ENCODE measurements around the gene FAM43B.
A peak's percentile ranks its signal among the peaks of the same experiment; 100 is the strongest.

The FAM43B gene

GRCh38 chr1:20589331-20590278 is 37.2 kb downstream of the FAM43B start:
- Histone ChIP-seq H3K9ac (ENCODE audit: low read depth in 1 of 2, low read length in 2 of 2) (peak overlapping the region in 1 of 2 donors; percentile 22), H3K9me3 (ENCODE audit: control insufficient read depth in 1 of 2, low read length in 2 of 2) (no peaks in the 10 kb centered on the region), H3K27me3 (ENCODE audit: control insufficient read depth in 1 of 2, insufficient read depth in 2 of 2, low read length in 2 of 2) (peaks cover 16 to 28% of the 10 kb centered on the region in 2 donors), H3K4me3 (ENCODE audit: low read depth in 1 of 2, low read length in 2 of 2) (peak overlapping the region; percentile 46), H3K4me1 (ENCODE audit: control insufficient read depth in 1 of 2, insufficient read depth in 2 of 2, low read length in 2 of 2) (peaks cover 12 to 14% of the 10 kb centered on the region in 2 donors), H3K36me3 (ENCODE audit: control insufficient read depth in 1 of 2, insufficient read depth in 2 of 2, low read length in 2 of 2) (no peaks in the 10 kb centered on the region), H3K27ac (ENCODE audit: low read depth, low read length) (no peak overlapping the region)

GRCh38 chr1:20590306-20590777 is 38.0 kb downstream of the FAM43B start:
- Histone ChIP-seq H3K36me3 (ENCODE audit: control insufficient read depth in 1 of 2, insufficient read depth in 2 of 2, low read length in 2 of 2) (no peaks in the 10 kb centered on the region), H3K4me1 (ENCODE audit: control insufficient read depth in 1 of 2, insufficient read depth in 2 of 2, low read length in 2 of 2) (peaks cover 12 to 14% of the 10 kb centered on the region in 2 donors), H3K4me3 (ENCODE audit: low read depth in 1 of 2, low read length in 2 of 2) (peak overlapping the region in 1 of 2 donors; percentile 5), H3K27me3 (ENCODE audit: control insufficient read depth in 1 of 2, insufficient read depth in 2 of 2, low read length in 2 of 2) (peaks cover 16 to 28% of the 10 kb centered on the region in 2 donors), H3K9ac (ENCODE audit: low read depth in 1 of 2, low read length in 2 of 2) (no peak overlapping the region), H3K9me3 (ENCODE audit: control insufficient read depth in 1 of 2, low read length in 2 of 2) (no peaks in the 10 kb centered on the region), H3K27ac (ENCODE audit: low read depth, low read length) (no peak overlapping the region)

- no peak overlapping the region for H3K27ac ChIP-seq (ENCODE audit: low read depth, low read length)
- H3K4me1 ChIP-seq (ENCODE audit: control insufficient read depth in 1 of 2, insufficient read depth in 2 of 2, low read length in 2 of 2), result peaks cover 9 to 10% of the 10 kb centered on the region in 2 donors
- no peak overlapping the region for H3K4me3 ChIP-seq (ENCODE audit: low read depth in 1 of 2, low read length in 2 of 2)
- no peaks in the 10 kb centered on the region for H3K9me3 ChIP-seq (ENCODE audit: control insufficient read depth in 1 of 2, low read length in 2 of 2)
- no peaks in the 10 kb centered on the region for H3K36me3 ChIP-seq (ENCODE audit: control insufficient read depth in 1 of 2, insufficient read depth in 2 of 2, low read length in 2 of 2)
- no peak overlapping the region for H3K9ac ChIP-seq (ENCODE audit: low read depth in 1 of 2, low read length in 2 of 2)
- H3K27me3 ChIP-seq (ENCODE audit: control insufficient read depth in 1 of 2, insufficient read depth in 2 of 2, low read length in 2 of 2), result peaks cover 13 to 23% of the 10 kb centered on the region in 2 donors
These were observed 41.4 kb downstream of the FAM43B start for GRCh38 chr1:20593756-20594155.

GRCh38 chr1:20594746-20595145 is 42.4 kb downstream of the FAM43B start:
- peaks cover 6 to 14% of the 10 kb centered on the region in 2 donors for H3K27me3 ChIP-seq (ENCODE audit: control insufficient read depth in 1 of 2, insufficient read depth in 2 of 2, low read length in 2 of 2)
- H3K36me3 ChIP-seq (ENCODE audit: control insufficient read depth in 1 of 2, insufficient read depth in 2 of 2, low read length in 2 of 2), result no peaks in the 10 kb centered on the region
- H3K27ac ChIP-seq (ENCODE audit: low read depth, low read length), result no peak overlapping the region
- H3K4me3 ChIP-seq (ENCODE audit: low read depth in 1 of 2, low read length in 2 of 2), result no peak overlapping the region
- H3K4me1 ChIP-seq (ENCODE audit: control insufficient read depth in 1 of 2, insufficient read depth in 2 of 2, low read length in 2 of 2), result peaks cover 0 to under 1% of the 10 kb centered on the region in 2 donors
- no peak overlapping the region for H3K9ac ChIP-seq (ENCODE audit: low read depth in 1 of 2, low read length in 2 of 2)
- H3K9me3 ChIP-seq (ENCODE audit: control insufficient read depth in 1 of 2, low read length in 2 of 2), result no peaks in the 10 kb centered on the region

GRCh38 chr1:20596106-20596505 is 43.7 kb downstream of the FAM43B start:
- Histone ChIP-seq H3K27me3 (ENCODE audit: control insufficient read depth in 1 of 2, insufficient read depth in 2 of 2, low read length in 2 of 2) (peaks cover 0 to 4% of the 10 kb centered on the region in 2 donors), H3K27ac (ENCODE audit: low read depth, low read length) (no peak overlapping the region), H3K36me3 (ENCODE audit: control insufficient read depth in 1 of 2, insufficient read depth in 2 of 2, low read length in 2 of 2) (no peaks in the 10 kb centered on the region), H3K4me3 (ENCODE audit: low read depth in 1 of 2, low read length in 2 of 2) (no peak overlapping the region), H3K9ac (ENCODE audit: low read depth in 1 of 2, low read length in 2 of 2) (no peak overlapping the region), H3K4me1 (ENCODE audit: control insufficient read depth in 1 of 2, insufficient read depth in 2 of 2, low read length in 2 of 2) (no peaks in the 10 kb centered on the region), H3K9me3 (ENCODE audit: control insufficient read depth in 1 of 2, low read length in 2 of 2) (no peaks in the 10 kb centered on the region)

GRCh38 chr1:20597650-20598049 is 45.3 kb downstream of the FAM43B start:
- Histone ChIP-seq H3K9ac (ENCODE audit: low read depth in 1 of 2, low read length in 2 of 2) (no peak overlapping the region), H3K4me3 (ENCODE audit: low read depth in 1 of 2, low read length in 2 of 2) (no peak overlapping the region), H3K27ac (ENCODE audit: low read depth, low read length) (no peak overlapping the region), H3K4me1 (ENCODE audit: control insufficient read depth in 1 of 2, insufficient read depth in 2 of 2, low read length in 2 of 2) (no peaks in the 10 kb centered on the region), H3K36me3 (ENCODE audit: control insufficient read depth in 1 of 2, insufficient read depth in 2 of 2, low read length in 2 of 2) (no peaks in the 10 kb centered on the region), H3K9me3 (ENCODE audit: control insufficient read depth in 1 of 2, low read length in 2 of 2) (no peaks in the 10 kb centered on the region), H3K27me3 (ENCODE audit: control insufficient read depth in 1 of 2, insufficient read depth in 2 of 2, low read length in 2 of 2) (no peaks in the 10 kb centered on the region)

GRCh38 chr1:20600156-20600555 is 47.8 kb downstream of the FAM43B start:
- H3K9ac ChIP-seq (ENCODE audit: low read depth in 1 of 2, low read length in 2 of 2), result no peak overlapping the region
- H3K9me3 ChIP-seq (ENCODE audit: control insufficient read depth in 1 of 2, low read length in 2 of 2), result no peaks in the 10 kb centered on the region
- H3K36me3 ChIP-seq (ENCODE audit: control insufficient read depth in 1 of 2, insufficient read depth in 2 of 2, low read length in 2 of 2), result no peaks in the 10 kb centered on the region
- H3K4me3 ChIP-seq (ENCODE audit: low read depth in 1 of 2, low read length in 2 of 2), result no peak overlapping the region
- no peak overlapping the region for H3K27ac ChIP-seq (ENCODE audit: low read depth, low read length)
- peaks cover 5 to 8% of the 10 kb centered on the region in 2 donors for H3K4me1 ChIP-seq (ENCODE audit: control insufficient read depth in 1 of 2, insufficient read depth in 2 of 2, low read length in 2 of 2)
- H3K27me3 ChIP-seq (ENCODE audit: control insufficient read depth in 1 of 2, insufficient read depth in 2 of 2, low read length in 2 of 2), result no peaks in the 10 kb centered on the region

GRCh38 chr1:20601129-20601825 is 48.9 kb downstream of the FAM43B start:
- Histone ChIP-seq H3K36me3 (ENCODE audit: control insufficient read depth in 1 of 2, insufficient read depth in 2 of 2, low read length in 2 of 2) (no peaks in the 10 kb centered on the region), H3K27me3 (ENCODE audit: control insufficient read depth in 1 of 2, insufficient read depth in 2 of 2, low read length in 2 of 2) (no peaks in the 10 kb centered on the region), H3K4me3 (ENCODE audit: low read depth in 1 of 2, low read length in 2 of 2) (no peak overlapping the region), H3K27ac (ENCODE audit: low read depth, low read length) (no peak overlapping the region), H3K9me3 (ENCODE audit: control insufficient read depth in 1 of 2, low read length in 2 of 2) (no peaks in the 10 kb centered on the region), H3K9ac (ENCODE audit: low read depth in 1 of 2, low read length in 2 of 2) (no peak overlapping the region), H3K4me1 (ENCODE audit: control insufficient read depth in 1 of 2, insufficient read depth in 2 of 2, low read length in 2 of 2) (peaks cover 5 to 8% of the 10 kb centered on the region in 2 donors)

- H3K27ac ChIP-seq (ENCODE audit: low read depth, low read length), result no peak overlapping the region
- no peaks in the 10 kb centered on the region for H3K9me3 ChIP-seq (ENCODE audit: control insufficient read depth in 1 of 2, low read length in 2 of 2)
- no peaks in the 10 kb centered on the region for H3K27me3 ChIP-seq (ENCODE audit: control insufficient read depth in 1 of 2, insufficient read depth in 2 of 2, low read length in 2 of 2)
- no peak overlapping the region for H3K9ac ChIP-seq (ENCODE audit: low read depth in 1 of 2, low read length in 2 of 2)
- no peak overlapping the region for H3K4me3 ChIP-seq (ENCODE audit: low read depth in 1 of 2, low read length in 2 of 2)
- H3K36me3 ChIP-seq (ENCODE audit: control insufficient read depth in 1 of 2, insufficient read depth in 2 of 2, low read length in 2 of 2), result no peaks in the 10 kb centered on the region
- H3K4me1 ChIP-seq (ENCODE audit: control insufficient read depth in 1 of 2, insufficient read depth in 2 of 2, low read length in 2 of 2), result peaks cover 5 to 8% of the 10 kb centered on the region in 2 donors
These were observed 50.6 kb downstream of the FAM43B start for GRCh38 chr1:20602851-20603450.

All from duodenal mucosa (tissue), 2 donors.